Keratinocyte (primary cell): ENCODE data around the gene AKR1B1.

ENCODE experiments used
- CTCF ChIP-seq, 3 experiments: IDR thresholded peaks in 1 of 3; conservative IDR thresholded peaks in 1 of 3; optimal IDR thresholded peaks in 1 of 3; 2 replicates in 2 of 3; 3 replicates in 1 of 3; pipeline versions ENCODE3 to v1.5.1; 2011; ENCODE audit warnings: low read length in 3 of 3, mild to moderate bottlenecking in 3 of 3, moderate library complexity in 2 of 3, control low read depth in 1 of 3, inconsistent platforms in 1 of 3; ENCODE audit not compliant: insufficient read depth in 2 of 3; ENCODE audit errors: extremely low read depth in 1 of 3
- EZH2 ChIP-seq: IDR thresholded peaks from one replicate; pipeline ENCODE4 v1.6.1; 2012; ENCODE audit warnings: inconsistent platforms, mild to moderate bottlenecking, low read length, moderate library complexity

- TF ChIP-seq EZH2 = no peak
- TF ChIP-seq CTCF (optimal IDR thresholded peaks at IDR 0.05 in 1 of 3, IDR thresholded peaks at IDR 0.05 in 1 of 3, conservative IDR thresholded peaks at IDR 0.05 in 1 of 3; ENCODE audit: extremely low read depth in 1 of 3, insufficient read depth in 2 of 3, low read length in 3 of 3) = no peak
These were observed 36.6 kb upstream of the AKR1B1 start for GRCh38 chr7:134495546-134495945.
